Measurements from ENCODE around the gene ACAP1. TPM values are rescaled to one million over a fixed set of nuclear protein-coding genes. Genes with fewer than 3 reads are reported as not detected.

ACAP1 gene
- total RNA-seq, 1 donor from 2014 or later = 38.3 TPM

DNA sequence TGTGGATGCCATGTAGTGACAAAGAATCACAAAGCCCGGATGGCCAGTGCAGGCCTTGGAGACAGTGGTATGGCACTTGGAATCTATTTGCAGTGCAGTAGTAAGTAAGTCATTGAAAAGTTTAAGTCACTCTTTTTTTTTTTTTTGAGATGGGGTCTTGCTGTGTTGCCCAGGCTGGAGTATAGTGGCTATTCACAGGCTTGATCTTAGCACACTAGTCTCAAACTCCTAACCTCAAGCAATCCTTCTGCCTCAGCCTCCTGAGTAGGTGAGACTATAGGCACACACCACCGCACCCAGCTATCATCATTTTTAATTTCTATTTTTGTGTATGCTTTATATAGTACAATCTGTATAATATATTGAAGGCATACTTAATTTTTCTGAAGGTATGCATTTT, 62.3 kb downstream of the ACAP1 start:
- ATAC-seq (no peak), DNase-seq (ENCODE audit: low spot score) (no peak)
- intact Hi-C loops (cut with DNase I) = no loop called here

Other genes with a start within 250 kb of the ACAP1 start
- gene ASGR2, start 221.7 kb upstream of the ACAP1 start, total RNA-seq = 1.1 TPM
- 2.3 TPM for gene ASGR1, start 157.2 kb upstream of the ACAP1 start, total RNA-seq
- gene DLG4, start 116.7 kb upstream of the ACAP1 start, total RNA-seq = 32.2 TPM
- 321 TPM for gene ACADVL, start 116.6 kb upstream of the ACAP1 start, total RNA-seq
- 49.1 TPM for gene DVL2, start 102.0 kb upstream of the ACAP1 start, total RNA-seq
- 23.8 TPM for gene PHF23, start 97.1 kb upstream of the ACAP1 start, total RNA-seq
- 397 TPM for gene GABARAP, start 94.1 kb upstream of the ACAP1 start, total RNA-seq
- 82.0 TPM for gene CTDNEP1, start 84.8 kb upstream of the ACAP1 start, total RNA-seq
- gene ELP5, start 84.3 kb upstream of the ACAP1 start, total RNA-seq = 26.7 TPM
- 4.1 TPM for gene CLDN7, start 74.1 kb upstream of the ACAP1 start, total RNA-seq
- 6.1 TPM for gene SLC2A4, start 54.8 kb upstream of the ACAP1 start, total RNA-seq
- gene YBX2, start 41.9 kb upstream of the ACAP1 start, total RNA-seq = 2.1 TPM
- 168 TPM for gene EIF5A, start 28.9 kb upstream of the ACAP1 start, total RNA-seq
- 53.8 TPM for gene GPS2, start 21.2 kb upstream of the ACAP1 start, total RNA-seq
- 37.0 TPM for gene NEURL4, start 7.2 kb upstream of the ACAP1 start, total RNA-seq
- 64.6 TPM for gene KCTD11, start 15.6 kb downstream of the ACAP1 start, total RNA-seq
- not detected for gene TMEM95, start 18.6 kb downstream of the ACAP1 start, total RNA-seq
- gene TNK1, start 44.6 kb downstream of the ACAP1 start, total RNA-seq = 6.1 TPM
- 37.1 TPM for gene PLSCR3, start 58.0 kb downstream of the ACAP1 start, total RNA-seq
- gene TMEM256, start 67.6 kb downstream of the ACAP1 start, total RNA-seq = 75.0 TPM
- gene NLGN2, start 71.3 kb downstream of the ACAP1 start, total RNA-seq = 44.8 TPM
- not detected for gene SPEM1, start 83.8 kb downstream of the ACAP1 start, total RNA-seq
- gene SPEM2, start 89.1 kb downstream of the ACAP1 start, total RNA-seq = not detected
- gene SPEM3, start 92.3 kb downstream of the ACAP1 start, total RNA-seq = not detected
- gene TMEM102, start 98.9 kb downstream of the ACAP1 start, total RNA-seq = 3.0 TPM
- gene FGF11, start 103.0 kb downstream of the ACAP1 start, total RNA-seq = 3.8 TPM
- gene CHRNB1, start 108.5 kb downstream of the ACAP1 start, total RNA-seq = 6.3 TPM
- 84.2 TPM for gene ZBTB4, start 143.1 kb downstream of the ACAP1 start, total RNA-seq
- gene SLC35G6, start 144.9 kb downstream of the ACAP1 start, total RNA-seq = not detected
- gene POLR2A, start 147.8 kb downstream of the ACAP1 start, total RNA-seq = 126 TPM
- 63.9 TPM for gene TNFSF12, start 212.5 kb downstream of the ACAP1 start, total RNA-seq
- 32.7 TPM for gene TNFSF13, start 222.2 kb downstream of the ACAP1 start, total RNA-seq
- 39.8 TPM for gene SENP3, start 225.4 kb downstream of the ACAP1 start, total RNA-seq
- 83.0 TPM for gene CD68, start 243.1 kb downstream of the ACAP1 start, total RNA-seq
- gene MPDU1, start 247.3 kb downstream of the ACAP1 start, total RNA-seq = 21.4 TPM